Measurements from ENCODE around the gene KCNJ5. TPM values are rescaled to one million over a fixed set of nuclear protein-coding genes. Genes with fewer than 3 reads are reported as not detected.

KCNJ5 gene
- total and polyA plus RNA-seq, 7 experiments from 2014 or later = 0.11 to 0.24 (median 0.17) TPM; not detected in 4

DNA sequence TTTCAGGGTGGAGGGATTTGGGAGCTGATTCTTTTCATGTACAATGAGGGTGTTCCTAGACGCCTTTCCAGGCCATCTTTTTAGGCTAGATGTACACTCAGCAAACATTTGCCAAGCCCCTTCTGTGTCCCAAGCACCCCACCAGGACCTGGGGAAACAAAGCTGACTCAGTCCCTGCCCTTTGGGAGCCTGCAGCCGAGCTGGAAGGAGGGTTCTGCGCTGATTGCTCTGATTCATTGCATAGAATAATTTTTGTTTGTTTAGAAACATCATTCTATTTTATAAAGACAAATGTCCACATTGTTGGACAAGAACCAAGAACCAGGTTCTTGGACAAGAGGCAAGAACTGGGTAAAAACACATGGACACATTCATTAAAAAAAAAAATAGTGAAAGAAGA lies 34.8 kb downstream of the KCNJ5 start:
- intact Hi-C loops (cut with micrococcal nuclease) = no loop called here
- H3K4me1 Mint-ChIP-seq = peaks cover 10 to 14% (median 11%) of the 10 kb centered on the region in 7 donors
- H3K27ac Mint-ChIP-seq = no peak overlapping the region
- no peaks in the 10 kb centered on the region for H3K36me3 Mint-ChIP-seq
- no peak overlapping the region for H3K27ac ChIP-seq (ENCODE audit: low read depth, low read length)
- H3K27me3 ChIP-seq (ENCODE audit: control insufficient read depth in 2 of 2, insufficient read depth in 2 of 2, low read length in 2 of 2) = no peaks in the 10 kb centered on the region
- peaks cover 0 to 2% of the 10 kb centered on the region in 2 donors for H3K4me1 ChIP-seq (ENCODE audit: control insufficient read depth in 2 of 2, insufficient read depth in 2 of 2, low read length in 2 of 2)
- ChIA-PET CTCF (no interaction called here), POLR2A (no interaction called here)
- H3K4me3 ChIP-seq (ENCODE audit: low read length) = no peak overlapping the region
- no peaks in the 10 kb centered on the region for H3K36me3 ChIP-seq (ENCODE audit: control insufficient read depth in 2 of 3, insufficient read depth in 3 of 3, low read length in 3 of 3)
- no peak overlapping the region for H3K4me3 Mint-ChIP-seq
- no peaks in the 10 kb centered on the region for H3K9me3 Mint-ChIP-seq
- H3K9me3 ChIP-seq (ENCODE audit: control insufficient read depth in 2 of 3, low read length in 3 of 3) = no peaks in the 10 kb centered on the region
- peaks cover 0 to 7% (median 0%) of the 10 kb centered on the region in 5 donors for H3K27me3 Mint-ChIP-seq
- ATAC-seq = no peak
- no peak for DNase-seq

DNA sequence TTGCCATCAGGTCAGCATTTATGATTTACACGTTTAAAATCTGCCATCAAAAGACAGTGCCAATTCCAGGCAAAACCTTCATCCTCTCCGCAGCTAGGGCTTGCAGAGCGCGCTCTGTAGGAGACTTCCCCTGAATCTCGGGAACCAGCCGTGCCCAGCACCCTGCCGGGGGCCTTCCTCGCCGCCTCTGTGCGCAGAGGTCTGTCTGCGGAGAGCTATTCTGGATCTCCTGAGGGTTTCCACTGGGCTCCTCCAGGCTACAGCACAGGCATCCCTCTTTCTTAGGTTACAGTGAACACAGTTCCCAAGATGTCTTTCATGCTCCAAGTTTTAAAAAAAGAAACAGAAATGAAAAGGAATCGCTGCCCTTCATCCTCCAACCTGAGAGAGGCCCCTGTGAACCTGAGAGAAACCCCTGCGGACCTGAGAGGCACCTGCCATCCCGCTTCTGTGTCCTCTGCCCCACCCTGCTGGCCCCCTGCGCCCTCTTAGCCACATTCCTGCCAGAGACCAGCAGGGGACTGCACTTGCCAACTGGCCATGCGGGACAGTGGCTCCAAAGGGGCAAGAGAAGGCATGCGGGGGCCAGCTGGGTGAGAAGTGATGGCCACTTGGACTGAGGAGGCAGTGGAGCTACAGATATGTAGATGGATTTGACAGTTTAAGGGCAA lies 35.4 kb downstream of the KCNJ5 start:
- POLR2A ChIA-PET = no interaction called here
- Histone ChIP-seq H3K27me3 (ENCODE audit: control insufficient read depth in 2 of 2, insufficient read depth in 2 of 2, low read length in 2 of 2) (no peaks in the 10 kb centered on the region), H3K9me3 (ENCODE audit: control insufficient read depth in 2 of 3, low read length in 3 of 3) (no peaks in the 10 kb centered on the region), H3K27ac (ENCODE audit: low read depth, low read length) (no peak overlapping the region), H3K4me3 (ENCODE audit: low read length) (no peak overlapping the region), H3K36me3 (ENCODE audit: control insufficient read depth in 2 of 3, insufficient read depth in 3 of 3, low read length in 3 of 3) (no peaks in the 10 kb centered on the region), H3K4me1 (ENCODE audit: control insufficient read depth in 2 of 2, insufficient read depth in 2 of 2, low read length in 2 of 2) (peaks cover 0 to 2% of the 10 kb centered on the region in 2 donors)
- Mint-ChIP-seq H3K27me3 (peaks cover 0 to 7% (median 0%) of the 10 kb centered on the region in 5 donors), H3K4me3 (no peak overlapping the region), H3K4me1 (peaks cover 10 to 14% (median 11%) of the 10 kb centered on the region in 7 donors), H3K27ac (no peak overlapping the region), H3K9me3 (no peaks in the 10 kb centered on the region), H3K36me3 (no peaks in the 10 kb centered on the region)
- CTCF ChIA-PET = no interaction called here
- ATAC-seq = no peak
- DNase-seq = no peak
- intact Hi-C loops (cut with micrococcal nuclease) = no loop called here

DNA sequence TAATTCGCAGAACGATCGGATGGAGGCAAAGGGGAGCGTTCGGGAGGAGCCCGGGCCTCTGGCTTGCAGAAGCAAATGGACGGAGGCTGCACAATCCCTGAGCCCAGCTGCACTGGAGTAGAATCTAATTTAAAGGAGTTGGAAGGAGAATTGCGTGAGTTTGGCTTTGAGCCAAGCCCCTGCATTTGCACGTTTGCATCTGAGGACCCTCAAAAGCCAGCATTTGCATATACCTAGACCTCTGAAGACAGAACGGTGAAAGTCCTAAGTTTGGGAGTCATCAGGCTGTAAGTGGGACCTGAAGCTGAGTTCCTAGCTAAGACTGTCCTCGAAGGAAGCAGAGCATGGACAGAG lies 35.9 kb downstream of the KCNJ5 start:
- H3K36me3 ChIP-seq (ENCODE audit: control insufficient read depth in 2 of 3, insufficient read depth in 3 of 3, low read length in 3 of 3) = no peaks in the 10 kb centered on the region
- H3K4me3 Mint-ChIP-seq = no peak overlapping the region
- no peak for DNase-seq
- no peak overlapping the region for H3K27ac ChIP-seq (ENCODE audit: low read depth, low read length)
- H3K4me1 Mint-ChIP-seq = peaks cover 10 to 14% (median 11%) of the 10 kb centered on the region in 7 donors
- no peaks in the 10 kb centered on the region for H3K9me3 Mint-ChIP-seq
- no peaks in the 10 kb centered on the region for H3K9me3 ChIP-seq (ENCODE audit: control insufficient read depth in 2 of 3, low read length in 3 of 3)
- ChIA-PET POLR2A (no interaction called here), CTCF (no interaction called here)
- H3K27me3 ChIP-seq (ENCODE audit: control insufficient read depth in 2 of 2, insufficient read depth in 2 of 2, low read length in 2 of 2) = no peaks in the 10 kb centered on the region
- H3K36me3 Mint-ChIP-seq = no peaks in the 10 kb centered on the region
- H3K4me3 ChIP-seq (ENCODE audit: low read length) = no peak overlapping the region
- ATAC-seq = no peak
- H3K27me3 Mint-ChIP-seq = peaks cover 0 to 7% (median 0%) of the 10 kb centered on the region in 5 donors
- intact Hi-C loops (cut with micrococcal nuclease) = no loop called here
- H3K4me1 ChIP-seq (ENCODE audit: control insufficient read depth in 2 of 2, insufficient read depth in 2 of 2, low read length in 2 of 2) = peaks cover 0 to 2% of the 10 kb centered on the region in 2 donors
- no peak overlapping the region for H3K27ac Mint-ChIP-seq

DNA sequence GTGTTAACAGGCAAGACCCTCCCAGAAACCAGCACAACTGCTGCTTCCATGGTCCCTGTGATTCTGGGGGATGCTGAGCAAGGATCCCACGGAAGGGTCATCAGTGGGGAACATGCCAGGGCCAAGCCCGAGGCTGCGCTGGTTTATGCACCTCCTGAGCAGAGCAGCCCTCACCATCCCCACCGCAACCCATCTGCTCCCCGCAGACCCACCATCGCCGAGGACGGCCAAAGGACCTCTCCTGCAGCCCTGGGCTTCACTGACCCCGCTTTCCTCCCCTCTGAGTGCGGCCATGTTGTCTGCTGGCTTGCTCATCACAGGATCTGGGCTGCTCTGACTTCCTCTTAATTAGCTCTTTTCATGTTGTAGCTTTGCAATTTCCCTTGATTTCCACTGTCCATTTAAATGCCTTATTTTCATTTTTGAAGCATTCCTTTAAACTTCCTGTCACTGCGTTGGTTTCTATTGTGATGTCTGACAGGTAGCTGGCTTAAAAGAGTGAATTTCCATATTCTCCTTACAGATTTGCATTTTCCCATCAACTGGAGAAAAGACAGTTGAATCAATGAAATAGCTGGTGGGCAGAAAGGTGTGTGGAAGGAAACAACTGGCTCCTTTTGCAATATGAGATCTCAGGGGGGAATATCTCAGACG lies 36.7 kb downstream of the KCNJ5 start:
- DNase-seq = no peak
- H3K9me3 Mint-ChIP-seq = no peaks in the 10 kb centered on the region
- ATAC-seq = no peak
- H3K27me3 Mint-ChIP-seq = peaks cover 0 to 7% (median 0%) of the 10 kb centered on the region in 5 donors
- Histone ChIP-seq H3K4me1 (ENCODE audit: control insufficient read depth in 2 of 2, insufficient read depth in 2 of 2, low read length in 2 of 2) (peaks cover 0 to 2% of the 10 kb centered on the region in 2 donors), H3K4me3 (ENCODE audit: low read length) (peak overlapping the region; percentile 24), H3K27me3 (ENCODE audit: control insufficient read depth in 2 of 2, insufficient read depth in 2 of 2, low read length in 2 of 2) (no peaks in the 10 kb centered on the region), H3K9me3 (ENCODE audit: control insufficient read depth in 2 of 3, low read length in 3 of 3) (no peaks in the 10 kb centered on the region), H3K36me3 (ENCODE audit: control insufficient read depth in 2 of 3, insufficient read depth in 3 of 3, low read length in 3 of 3) (no peaks in the 10 kb centered on the region), H3K27ac (ENCODE audit: low read depth, low read length) (no peak overlapping the region)
- H3K36me3 Mint-ChIP-seq = no peaks in the 10 kb centered on the region
- intact Hi-C loops (cut with micrococcal nuclease) = no loop called here
- ChIA-PET POLR2A (interaction anchor here (0.5 kb wide), 1 partner anchor 789 kb away, joined by 6 read pairs; no protein-coding TSS in a partner anchor), CTCF (no interaction called here)
- peak overlapping the region in 5 of 10 donors; percentile 23 to 56 (median 31) for H3K4me3 Mint-ChIP-seq
- peak overlapping the region in 2 of 9 donors; percentile 1 to 63 for H3K27ac Mint-ChIP-seq
- H3K4me1 Mint-ChIP-seq = peaks cover 10 to 14% (median 11%) of the 10 kb centered on the region in 7 donors

DNA sequence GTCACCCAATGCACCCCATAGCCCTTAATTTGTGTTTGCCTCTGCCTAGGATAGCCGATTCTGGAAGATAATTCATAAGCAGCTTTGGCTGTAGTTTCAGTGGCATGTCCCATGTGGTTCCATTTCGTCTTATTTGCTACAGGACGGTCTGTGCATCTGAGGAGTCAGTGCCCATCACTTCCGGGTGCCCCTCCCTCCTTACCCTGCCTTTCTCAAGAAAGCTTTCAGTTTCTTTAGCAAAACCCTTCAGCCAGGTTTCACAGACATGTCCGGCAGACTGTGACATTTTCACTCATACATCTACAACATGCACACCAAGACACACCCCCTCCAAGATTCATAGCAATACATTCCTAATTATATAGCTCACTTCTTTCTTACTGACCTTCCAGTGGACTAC lies 37.2 kb downstream of the KCNJ5 start:
- H3K4me3 Mint-ChIP-seq = peak overlapping the region; percentile 11 to 56 (median 26)
- ChIA-PET CTCF (interaction anchor here (0.9 kb wide), 1 partner anchor 24 kb away, joined by 3 read pairs; no protein-coding TSS in a partner anchor), POLR2A (interaction anchor here (0.5 kb wide), 1 partner anchor 790 kb away, joined by 6 read pairs; no protein-coding TSS in a partner anchor)
- H3K27me3 Mint-ChIP-seq = peaks cover 0 to 7% (median 0%) of the 10 kb centered on the region in 5 donors
- ATAC-seq (peak; percentile 52), DNase-seq (peak in 1 of 9 donors; percentile 16)
- Histone ChIP-seq H3K4me3 (ENCODE audit: low read length) (peak overlapping the region; percentile 24), H3K27ac (ENCODE audit: low read depth, low read length) (no peak overlapping the region), H3K36me3 (ENCODE audit: control insufficient read depth in 2 of 3, insufficient read depth in 3 of 3, low read length in 3 of 3) (no peaks in the 10 kb centered on the region), H3K4me1 (ENCODE audit: control insufficient read depth in 2 of 2, insufficient read depth in 2 of 2, low read length in 2 of 2) (peaks cover 0 to 2% of the 10 kb centered on the region in 2 donors), H3K9me3 (ENCODE audit: control insufficient read depth in 2 of 3, low read length in 3 of 3) (no peaks in the 10 kb centered on the region), H3K27me3 (ENCODE audit: control insufficient read depth in 2 of 2, insufficient read depth in 2 of 2, low read length in 2 of 2) (no peaks in the 10 kb centered on the region)
- peaks cover 10 to 14% (median 11%) of the 10 kb centered on the region in 7 donors for H3K4me1 Mint-ChIP-seq
- H3K9me3 Mint-ChIP-seq = no peaks in the 10 kb centered on the region
- intact Hi-C loops (cut with micrococcal nuclease) = no loop called here
- no peaks in the 10 kb centered on the region for H3K36me3 Mint-ChIP-seq
- H3K27ac Mint-ChIP-seq = peak overlapping the region in 2 of 9 donors; percentile 1 to 34

DNA sequence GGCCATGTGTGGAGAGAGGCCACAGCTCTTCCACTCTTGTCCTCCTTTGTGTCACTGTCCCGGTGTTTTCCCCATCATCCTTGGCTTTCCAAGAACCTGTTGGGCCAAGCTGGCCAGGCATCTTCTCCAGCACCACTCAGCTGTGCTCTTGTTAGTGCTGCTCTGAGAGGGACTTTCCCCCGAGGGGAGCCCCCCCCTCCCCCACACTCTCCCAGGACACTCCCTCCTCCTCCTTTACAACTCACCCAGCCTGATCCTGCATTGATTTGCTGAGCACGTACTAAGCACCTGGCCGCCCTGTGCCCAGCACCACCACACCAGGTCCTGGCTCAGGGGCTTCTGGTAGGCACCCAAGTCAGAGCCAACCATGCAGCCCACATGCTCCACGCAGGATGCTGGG lies 38.3 kb downstream of the KCNJ5 start:
- Mint-ChIP-seq H3K36me3 (no peaks in the 10 kb centered on the region), H3K27me3 (peaks cover 0 to 7% (median 0%) of the 10 kb centered on the region in 5 donors), H3K9me3 (peaks cover 0 to 3% (median 0%) of the 10 kb centered on the region in 11 donors), H3K4me3 (no peak overlapping the region), H3K4me1 (peaks cover 10 to 14% (median 11%) of the 10 kb centered on the region in 7 donors), H3K27ac (no peak overlapping the region)
- Histone ChIP-seq H3K9me3 (ENCODE audit: control insufficient read depth in 2 of 3, low read length in 3 of 3) (no peaks in the 10 kb centered on the region), H3K36me3 (ENCODE audit: control insufficient read depth in 2 of 3, insufficient read depth in 3 of 3, low read length in 3 of 3) (no peaks in the 10 kb centered on the region), H3K4me3 (ENCODE audit: low read length) (no peak overlapping the region), H3K4me1 (ENCODE audit: control insufficient read depth in 2 of 2, insufficient read depth in 2 of 2, low read length in 2 of 2) (peaks cover 0 to 2% of the 10 kb centered on the region in 2 donors), H3K27me3 (ENCODE audit: control insufficient read depth in 2 of 2, insufficient read depth in 2 of 2, low read length in 2 of 2) (no peaks in the 10 kb centered on the region), H3K27ac (ENCODE audit: low read depth, low read length) (no peak overlapping the region)
- no peak for DNase-seq
- ATAC-seq = no peak
- intact Hi-C loops (cut with micrococcal nuclease) = no loop called here
- ChIA-PET CTCF (no interaction called here), POLR2A (no interaction called here)
